Neural progenitor cell (in vitro differentiated cells): ENCODE results near the gene KRT80. TPM values are rescaled to one million over a fixed set of nuclear protein-coding genes. Genes with fewer than 3 reads are reported as not detected.

Source experiments
- DNase-seq: peaks from one replicate; pipeline ENCODE4 v3.0.0-alpha.2; 2016; ENCODE audit warnings: low spot score
- H2AFZ ChIP-seq: fragments of 200-600 bp; sonication (generic); replicated peaks from 2 replicates; pipeline ENCODE4 v1.6.1; 2016; ENCODE audit warnings: antibody characterized with exemption
- H3F3A ChIP-seq: fragments of 200-600 bp; sonication (generic); 2 replicates; pipeline ENCODE4 v1.6.1; 2016; ENCODE audit warnings: antibody characterized with exemption, low read depth
- H3K27ac ChIP-seq: fragments of 200-600 bp; sonication (generic); 2 replicates; pipeline ENCODE4 v1.5.1; 2016; ENCODE audit warnings: mild to moderate bottlenecking
- H3K27me3 ChIP-seq: fragments of 200-600 bp; sonication (generic); 2 replicates; pipeline ENCODE4 v1.6.1; 2016; ENCODE audit warnings: mild to moderate bottlenecking, moderate library complexity
- H3K36me3 ChIP-seq: fragments of 200-600 bp; sonication (generic); 2 replicates; pipeline ENCODE4 v1.5.1; 2016
- H3K4me1 ChIP-seq: fragments of 200-600 bp; sonication (generic); 2 replicates; pipeline ENCODE4 v1.6.1; 2016; ENCODE audit warnings: mixed run types
- H3K4me2 ChIP-seq: fragments of 200-600 bp; sonication (generic); 2 replicates; pipeline ENCODE4 v1.6.1; 2016
- H3K4me3 ChIP-seq: fragments of 200-600 bp; sonication (generic); 2 replicates; pipeline ENCODE4 v1.5.1; 2016
- H3K79me2 ChIP-seq: fragments of 200-600 bp; sonication (generic); 2 replicates; pipeline ENCODE4 v1.6.1; 2016; ENCODE audit warnings: low read depth
- H3K9ac ChIP-seq: fragments of 200-600 bp; sonication (generic); 2 replicates; pipeline ENCODE4 v1.6.1; 2016
- H3K9me3 ChIP-seq: fragments of 200-600 bp; sonication (generic); 2 replicates; pipeline ENCODE4 v1.5.1; 2016; ENCODE audit warnings: low read depth
- H4K20me1 ChIP-seq: fragments of 200-600 bp; sonication (generic); 2 replicates; pipeline ENCODE4 v1.6.1; 2016; ENCODE audit warnings: low read depth
- H3K27ac Mint-ChIP-seq: 3 replicates; pipeline ENCODE4 v1.8.0; 2021; ENCODE audit warnings: mixed read lengths
- H3K27me3 Mint-ChIP-seq: 2 replicates; pipeline ENCODE4 v1.8.0; 2022; ENCODE audit warnings: low read depth, mild to moderate bottlenecking, inconsistent platforms, moderate library complexity, mixed read lengths; ENCODE audit not compliant: insufficient read depth
- H3K36me3 Mint-ChIP-seq: 3 replicates; pipeline ENCODE4 v1.8.0; 2021; ENCODE audit warnings: mixed read lengths
- H3K4me1 Mint-ChIP-seq: 3 replicates; pipeline ENCODE4 v1.8.0; 2021; ENCODE audit warnings: mixed read lengths
- H3K4me3 Mint-ChIP-seq: 3 replicates; pipeline ENCODE4 v1.8.0; 2021; ENCODE audit warnings: mild to moderate bottlenecking, moderate library complexity, mixed read lengths
- H3K9me3 Mint-ChIP-seq: 3 replicates; pipeline ENCODE4 v1.8.0; 2020; ENCODE audit warnings: mixed read lengths
- EZH2 ChIP-seq: fragments of 200-600 bp; sonication (generic); IDR thresholded peaks from 2 replicates; pipeline ENCODE4 v1.6.1; 2017; ENCODE audit warnings: antibody characterized with exemption, mild to moderate bottlenecking, moderate library complexity
- EZH2phosphoT487 ChIP-seq: fragments of 200-600 bp; sonication (generic); IDR thresholded peaks from 2 replicates; pipeline ENCODE4 v1.6.1; 2017; ENCODE audit warnings: antibody characterized with exemption
- total RNA-seq: library from RNA; depleted of rRNA; stranded (reverse); fragments of >200 nt; gene quantifications from 2 replicates; pipeline ENCODE4 v1.2.3, GENCODE V29; 2015; ENCODE audit warnings: low replicate concordance
- TF ChIP-seq, protein P1 (sequence below): fragments of 200-600 bp; sonication (generic); IDR thresholded peaks from 2 replicates; pipeline ENCODE4 v1.5.1; 2017; ENCODE audit warnings: antibody characterized with exemption, mild to moderate bottlenecking

KRT80 gene
- total RNA-seq, 1 donor from 2014 or later: not detected

DNA sequence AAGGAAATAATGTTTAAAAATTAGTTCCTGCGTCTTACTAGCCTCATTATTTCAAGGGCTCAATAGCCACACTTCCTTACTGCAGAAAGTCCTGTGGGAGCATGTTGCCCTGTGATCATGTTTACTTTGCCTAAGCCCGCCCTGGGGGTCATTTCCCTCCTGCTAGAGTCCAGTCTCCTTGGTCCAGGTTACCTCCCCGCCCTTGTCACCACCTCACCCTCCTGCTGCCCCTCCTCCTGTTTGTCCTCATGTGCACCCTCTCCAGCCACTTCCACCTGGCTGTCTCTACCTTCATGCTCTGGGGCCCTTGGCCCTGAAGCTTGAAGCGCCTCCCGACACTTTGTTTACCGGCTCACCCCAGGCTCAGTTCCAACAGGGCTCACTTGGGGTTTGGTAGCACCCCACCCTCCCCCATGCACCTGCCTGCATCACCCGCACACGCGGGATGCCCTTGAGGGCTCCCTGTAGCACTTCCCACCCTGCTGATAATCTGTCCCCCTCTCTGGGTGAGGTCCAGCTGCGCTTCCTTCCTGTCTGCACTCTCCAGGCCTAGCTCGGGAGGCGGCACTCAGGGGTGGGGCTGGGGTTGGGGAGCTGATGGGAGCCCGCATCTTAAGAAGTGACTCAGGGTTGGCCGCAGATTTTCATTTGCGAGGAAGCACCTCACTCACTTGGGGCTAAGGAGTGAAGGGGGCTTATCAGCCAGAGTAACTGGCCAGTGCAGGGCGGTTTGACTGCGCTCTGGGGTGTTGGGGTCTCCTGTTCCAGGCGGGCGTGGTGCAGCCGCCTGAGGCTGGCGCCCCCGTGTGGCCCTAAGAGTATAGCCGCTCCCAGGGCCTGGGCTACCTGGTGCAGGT, 72.2 kb downstream of the KRT80 start:
- H3K36me3 ChIP-seq: no peaks in the 10 kb centered on the region
- Mint-ChIP-seq H3K36me3 (no peaks in the 10 kb centered on the region), H3K9me3 (no peaks in the 10 kb centered on the region), H3K4me3 (no peak overlapping the region), H3K4me1 (peaks cover 23% of the 10 kb centered on the region), H3K27ac (no peak overlapping the region), H3K27me3 (peaks cover 13% of the 10 kb centered on the region)
- H2AFZ ChIP-seq: peak overlapping the region; percentile 70
- TF ChIP-seq EZH2phosphoT487: no peak
- peak; percentile 33 for TF ChIP-seq EZH2
- TF ChIP-seq, protein P1, sequence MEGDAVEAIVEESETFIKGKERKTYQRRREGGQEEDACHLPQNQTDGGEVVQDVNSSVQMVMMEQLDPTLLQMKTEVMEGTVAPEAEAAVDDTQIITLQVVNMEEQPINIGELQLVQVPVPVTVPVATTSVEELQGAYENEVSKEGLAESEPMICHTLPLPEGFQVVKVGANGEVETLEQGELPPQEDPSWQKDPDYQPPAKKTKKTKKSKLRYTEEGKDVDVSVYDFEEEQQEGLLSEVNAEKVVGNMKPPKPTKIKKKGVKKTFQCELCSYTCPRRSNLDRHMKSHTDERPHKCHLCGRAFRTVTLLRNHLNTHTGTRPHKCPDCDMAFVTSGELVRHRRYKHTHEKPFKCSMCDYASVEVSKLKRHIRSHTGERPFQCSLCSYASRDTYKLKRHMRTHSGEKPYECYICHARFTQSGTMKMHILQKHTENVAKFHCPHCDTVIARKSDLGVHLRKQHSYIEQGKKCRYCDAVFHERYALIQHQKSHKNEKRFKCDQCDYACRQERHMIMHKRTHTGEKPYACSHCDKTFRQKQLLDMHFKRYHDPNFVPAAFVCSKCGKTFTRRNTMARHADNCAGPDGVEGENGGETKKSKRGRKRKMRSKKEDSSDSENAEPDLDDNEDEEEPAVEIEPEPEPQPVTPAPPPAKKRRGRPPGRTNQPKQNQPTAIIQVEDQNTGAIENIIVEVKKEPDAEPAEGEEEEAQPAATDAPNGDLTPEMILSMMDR: peak; percentile 89
- H3K4me1 ChIP-seq: peaks cover 10% of the 10 kb centered on the region
- H3K27ac ChIP-seq: no peak overlapping the region
- peaks cover 3% of the 10 kb centered on the region for H3K27me3 ChIP-seq
- peaks cover 7% of the 10 kb centered on the region for H3F3A ChIP-seq
- peak overlapping the region; percentile 38 for H3K4me2 ChIP-seq
- no peaks in the 10 kb centered on the region for H4K20me1 ChIP-seq
- no peaks in the 10 kb centered on the region for H3K79me2 ChIP-seq
- DNase-seq: peak; percentile 93
- no peak overlapping the region for H3K4me3 ChIP-seq
- no peak overlapping the region for H3K9ac ChIP-seq
- no peaks in the 10 kb centered on the region for H3K9me3 ChIP-seq

Other genes starting within 250 kb of the KRT80 start
- gene ACVR1B, start 240.3 kb downstream of the KRT80 start, total RNA-seq: 13.8 and 18.9 TPM in 2 replicates
- gene TAMALIN, start 185.1 kb downstream of the KRT80 start, total RNA-seq: 1.1 and 7.4 TPM in 2 replicates
- gene NR4A1, start 140.6 kb downstream of the KRT80 start, total RNA-seq: 8.2 and 13.0 TPM in 2 replicates
- gene ATG101, start 122.0 kb downstream of the KRT80 start, total RNA-seq: 19.8 and 33.7 TPM in 2 replicates
- not detected in 2 replicates for gene SMIM41, start 112.3 kb downstream of the KRT80 start, total RNA-seq
- 3.2 TPM in 1 of 2 replicates, not detected in the other for gene KRT7, start 41.2 kb upstream of the KRT80 start, total RNA-seq
- not detected in 2 replicates for gene KRT86, start 82.6 kb upstream of the KRT80 start, total RNA-seq
- gene KRT81, start 99.5 kb upstream of the KRT80 start, total RNA-seq: 0.09 TPM in 1 of 2 replicates, not detected in the other
- gene KRT83, start 129.4 kb upstream of the KRT80 start, total RNA-seq: not detected in 2 replicates
- gene KRT85, start 175.5 kb upstream of the KRT80 start, total RNA-seq: not detected in 2 replicates
- gene KRT84, start 193.6 kb upstream of the KRT80 start, total RNA-seq: not detected in 2 replicates
- not detected in 2 replicates for gene KRT82, start 214.3 kb upstream of the KRT80 start, total RNA-seq
- gene KRT75, start 242.4 kb upstream of the KRT80 start, total RNA-seq: not detected in 2 replicates